HL-60/S4 treated with phorbol 12-myristate 13-acetate at 8.2 ng/mL for 4 days and 3 days (cell line): ENCODE data around the gene ROBO2.

Experiments used
- in situ Hi-C: fragments of 300-500 bp; cut with MboI; formaldehyde crosslinking; loops from 2 replicates; pipeline ENCODE4 v1.15.0; 2022; ENCODE audit warnings: low sequenced_read_pairs

ROBO2 gene

GRCh38 chr3:77467702-77468625 is 428.1 kb downstream of the ROBO2 start:
- in situ Hi-C loops, result no loop called here

GRCh38 chr3:77468626-77469020 is 428.7 kb downstream of the ROBO2 start:
- in situ Hi-C loops, result no loop called here

- in situ Hi-C loops, result no loop called here
These were observed 435.6 kb downstream of the ROBO2 start for GRCh38 chr3:77475507-77475906.

GRCh38 chr3:77479021-77479420 is 439.1 kb downstream of the ROBO2 start:
- in situ Hi-C loops, result no loop called here

GRCh38 chr3:77489216-77489615 is 449.3 kb downstream of the ROBO2 start:
- in situ Hi-C loops, result no loop called here

GRCh38 chr3:77491961-77492360 is 452.1 kb downstream of the ROBO2 start:
- in situ Hi-C loops, result no loop called here

- in situ Hi-C loops, result no loop called here
These were observed 460.8 kb downstream of the ROBO2 start for GRCh38 chr3:77500721-77501120.

- in situ Hi-C loops, result no loop called here
These were observed 466.5 kb downstream of the ROBO2 start for GRCh38 chr3:77506384-77506783.

- in situ Hi-C loops, result no loop called here
These were observed 473.6 kb downstream of the ROBO2 start for GRCh38 chr3:77513542-77513941.

GRCh38 chr3:77514766-77515165 is 474.9 kb downstream of the ROBO2 start:
- in situ Hi-C loops, result no loop called here

- in situ Hi-C loops, result no loop called here
These were observed 484.6 kb downstream of the ROBO2 start for GRCh38 chr3:77524463-77524862.

GRCh38 chr3:77524946-77525682 is 485.2 kb downstream of the ROBO2 start:
- in situ Hi-C loops, result no loop called here

GRCh38 chr3:77526573-77527113 is 486.7 kb downstream of the ROBO2 start:
- in situ Hi-C loops, result no loop called here

- in situ Hi-C loops, result no loop called here
These were observed 489.6 kb downstream of the ROBO2 start for GRCh38 chr3:77529522-77529921.

- in situ Hi-C loops, result no loop called here
These were observed 491.0 kb downstream of the ROBO2 start for GRCh38 chr3:77530870-77531269.

GRCh38 chr3:77535116-77535515 is 495.2 kb downstream of the ROBO2 start:
- in situ Hi-C loops, result no loop called here

GRCh38 chr3:77536038-77536775 is 496.3 kb downstream of the ROBO2 start:
- in situ Hi-C loops, result no loop called here

- in situ Hi-C loops, result no loop called here
These were observed 499.1 kb downstream of the ROBO2 start for GRCh38 chr3:77539014-77539413.

- in situ Hi-C loops, result no loop called here
These were observed 499.8 kb downstream of the ROBO2 start for GRCh38 chr3:77539677-77540076.

GRCh38 chr3:77541203-77541922 is 501.5 kb downstream of the ROBO2 start:
- in situ Hi-C loops, result no loop called here
